ENCODE measurements around the gene REPIN1.

REPIN1 gene

GRCh38 chr7:150337659-150338081 lies 31.0 kb upstream of the REPIN1 start:
- TF ChIP-seq ZFX (IDR thresholded peaks at IDR 0.05; ENCODE audit: borderline replicate concordance), result no peak
- TF ChIP-seq, protein P1, sequence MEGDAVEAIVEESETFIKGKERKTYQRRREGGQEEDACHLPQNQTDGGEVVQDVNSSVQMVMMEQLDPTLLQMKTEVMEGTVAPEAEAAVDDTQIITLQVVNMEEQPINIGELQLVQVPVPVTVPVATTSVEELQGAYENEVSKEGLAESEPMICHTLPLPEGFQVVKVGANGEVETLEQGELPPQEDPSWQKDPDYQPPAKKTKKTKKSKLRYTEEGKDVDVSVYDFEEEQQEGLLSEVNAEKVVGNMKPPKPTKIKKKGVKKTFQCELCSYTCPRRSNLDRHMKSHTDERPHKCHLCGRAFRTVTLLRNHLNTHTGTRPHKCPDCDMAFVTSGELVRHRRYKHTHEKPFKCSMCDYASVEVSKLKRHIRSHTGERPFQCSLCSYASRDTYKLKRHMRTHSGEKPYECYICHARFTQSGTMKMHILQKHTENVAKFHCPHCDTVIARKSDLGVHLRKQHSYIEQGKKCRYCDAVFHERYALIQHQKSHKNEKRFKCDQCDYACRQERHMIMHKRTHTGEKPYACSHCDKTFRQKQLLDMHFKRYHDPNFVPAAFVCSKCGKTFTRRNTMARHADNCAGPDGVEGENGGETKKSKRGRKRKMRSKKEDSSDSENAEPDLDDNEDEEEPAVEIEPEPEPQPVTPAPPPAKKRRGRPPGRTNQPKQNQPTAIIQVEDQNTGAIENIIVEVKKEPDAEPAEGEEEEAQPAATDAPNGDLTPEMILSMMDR (IDR thresholded peaks at IDR 0.05), result no peak
- H3K27ac ChIP-seq, result no peak overlapping the region

DNA sequence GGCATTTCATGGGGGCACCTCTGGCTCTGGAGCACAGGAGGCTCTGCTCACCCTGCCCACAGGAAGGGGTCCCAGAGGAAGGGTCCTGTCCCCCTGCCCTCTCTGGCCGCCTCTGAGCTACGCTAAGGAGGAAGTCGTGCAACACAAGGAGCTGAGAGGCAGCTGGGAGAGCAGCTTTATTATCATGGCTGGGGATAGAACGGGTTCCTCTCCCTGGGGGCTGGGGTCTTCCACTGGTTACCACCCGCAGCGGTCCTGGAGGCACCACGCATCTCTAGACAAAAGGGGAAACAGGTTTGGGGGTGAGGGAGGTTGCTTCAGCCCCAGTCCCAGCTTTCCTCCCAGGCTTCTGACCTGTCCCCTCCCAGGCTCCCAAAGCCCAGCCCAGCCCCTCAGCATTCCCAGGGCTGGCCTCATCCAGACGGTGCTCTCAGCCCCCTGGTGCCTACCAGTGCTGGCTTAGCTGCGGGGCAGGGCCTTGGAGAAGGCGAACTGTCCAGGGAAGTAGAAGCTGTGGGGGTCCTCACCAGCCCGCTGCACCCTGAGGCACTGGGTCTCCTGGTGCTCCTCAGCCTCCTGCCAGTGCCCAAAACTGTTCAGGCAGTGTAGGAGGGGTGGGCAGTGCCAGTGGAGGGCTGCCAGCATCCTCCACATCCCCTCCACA lies 30.3 kb upstream of the REPIN1 start:
- TF ChIP-seq ZFX (IDR thresholded peaks at IDR 0.05; ENCODE audit: borderline replicate concordance), result no peak
- TF ChIP-seq, protein P1 (IDR thresholded peaks at IDR 0.05), result no peak
- H3K27ac ChIP-seq, result no peak overlapping the region

GRCh38 chr7:150339409-150339809 lies 29.2 kb upstream of the REPIN1 start:
- H3K27ac ChIP-seq, result no peak overlapping the region

DNA sequence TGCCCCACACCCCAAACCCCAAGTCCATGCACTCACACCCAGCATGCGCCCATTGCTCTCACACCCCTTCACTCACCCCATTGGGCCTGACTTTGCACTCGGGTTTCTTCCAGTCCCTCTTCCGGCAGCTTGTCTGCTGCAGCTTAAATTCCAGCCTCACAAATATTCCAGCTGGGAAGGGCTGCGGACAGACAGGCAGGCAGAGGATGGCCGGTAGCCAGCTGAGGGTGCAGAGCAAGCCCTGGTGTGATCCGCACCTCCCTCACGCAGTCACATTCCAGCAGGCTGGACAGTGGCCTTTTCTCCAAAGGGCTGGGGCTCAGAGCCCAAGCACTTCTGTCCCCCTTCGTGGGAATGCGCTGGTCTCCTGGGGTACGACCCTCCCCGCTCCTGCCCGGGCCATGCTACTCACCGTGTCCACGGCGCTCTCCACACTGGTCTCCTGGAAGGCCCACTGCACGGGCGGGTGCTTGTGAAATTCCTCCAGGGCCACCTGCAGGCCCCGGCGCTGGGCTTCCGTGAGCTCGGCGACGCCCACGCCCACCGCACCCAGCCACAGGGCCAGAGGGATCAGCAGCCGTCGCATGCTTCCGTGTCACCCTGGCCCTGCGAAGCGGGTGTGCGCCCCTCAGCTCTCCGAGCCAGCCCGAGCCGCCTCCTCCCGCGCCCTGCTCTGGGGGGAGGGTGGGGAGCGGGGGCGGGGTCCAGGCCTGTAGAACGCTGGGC lies 28.4 kb upstream of the REPIN1 start:
- H3K27ac ChIP-seq, result no peak overlapping the region
- TF ChIP-seq, protein P1 (IDR thresholded peaks at IDR 0.05), result no peak
- TF ChIP-seq ZFX (IDR thresholded peaks at IDR 0.05; ENCODE audit: borderline replicate concordance), result no peak

More at GRCh38 chr7:150339409-150339809, 29.2 kb upstream of the REPIN1 start:
- TF ChIP-seq ZFX (IDR thresholded peaks at IDR 0.05; ENCODE audit: borderline replicate concordance), result no peak
- TF ChIP-seq, protein P1 (IDR thresholded peaks at IDR 0.05), result no peak

GRCh38 chr7:150340875-150341262 lies 27.8 kb upstream of the REPIN1 start:
- no peak overlapping the region for H3K27ac ChIP-seq
- no peak for TF ChIP-seq ZFX (IDR thresholded peaks at IDR 0.05; ENCODE audit: borderline replicate concordance)
- TF ChIP-seq, protein P1 (IDR thresholded peaks at IDR 0.05), result no peak

GRCh38 chr7:150341263-150342120 lies 27.1 kb upstream of the REPIN1 start, which contains the start of gene RARRES2:
RARRES2 (minus strand) TSS chr7:150341629; CDS start chr7:150340609, 1,020 bp downstream.
- TF ChIP-seq, protein P1 (IDR thresholded peaks at IDR 0.05), result no peak
- no peak within 1 kb of the TSS for H3K27ac ChIP-seq

Data from 22Rv1 (cell line).